Measurements from ENCODE around the gene ARHGAP45. TPM values are rescaled to one million over a fixed set of nuclear protein-coding genes. Genes with fewer than 3 reads are reported as not detected.
A peak's percentile ranks its signal among the peaks of the same experiment; 100 is the strongest.

The ARHGAP45 gene
- total RNA-seq, 1 donor from 2014 or later = 26.2 TPM

DNA sequence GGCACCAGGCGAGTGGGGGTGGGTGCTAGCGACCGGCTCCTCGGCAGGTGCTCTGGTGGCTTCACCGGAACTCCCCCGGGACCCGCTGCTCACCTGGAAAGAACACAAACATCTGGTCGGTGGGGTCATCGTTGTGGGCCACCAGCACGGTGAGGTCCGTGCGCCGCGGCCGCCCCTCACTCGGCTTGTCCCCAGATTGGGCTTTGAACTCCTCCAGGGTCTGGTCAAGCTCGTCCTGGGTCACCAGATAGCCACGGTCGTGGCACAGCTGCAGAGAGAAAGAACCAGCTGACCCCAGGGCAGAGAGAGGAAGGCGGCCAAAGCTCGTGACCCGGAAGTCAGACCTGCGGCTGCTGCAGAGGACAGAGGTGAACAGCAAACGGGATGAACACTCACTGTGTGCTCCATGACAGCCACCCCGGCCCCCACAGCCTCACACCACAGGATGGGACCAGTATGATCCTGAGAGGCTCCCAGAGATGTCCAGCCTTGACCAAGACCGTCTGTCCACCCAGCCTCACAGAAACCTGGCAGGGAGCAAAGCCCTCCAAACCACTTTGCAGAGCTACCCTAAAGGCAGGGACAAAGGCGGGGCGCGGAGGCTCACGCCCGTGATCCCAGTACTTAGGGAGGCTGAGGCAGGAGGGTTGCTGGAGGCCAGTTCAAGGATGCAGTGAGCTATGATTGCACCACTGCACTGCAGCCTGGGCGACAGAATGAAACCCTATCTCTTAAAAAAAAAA is 27.0 kb downstream of the ARHGAP45 start:
- no peak for ATAC-seq
- intact Hi-C loops (cut with DNase I) = loop anchor here (5.0 kb wide), 1 partner anchor 57 kb away; no protein-coding TSS in a partner anchor

DNA sequence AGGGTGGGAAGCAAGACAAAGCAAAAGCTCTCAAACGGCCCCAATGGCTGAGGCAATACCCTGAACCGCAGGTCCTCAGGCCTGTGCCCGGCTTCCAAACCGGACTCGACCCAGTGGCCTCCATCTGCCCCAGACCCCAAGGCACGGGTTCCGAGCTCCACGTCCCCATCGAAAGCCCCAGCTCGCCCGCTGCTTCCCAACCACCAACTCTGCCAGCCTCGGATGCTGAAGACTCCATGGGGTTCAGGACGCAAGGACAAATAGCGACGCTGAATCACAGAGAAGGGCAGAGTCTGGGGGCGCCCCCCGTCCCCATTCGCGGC is 27.6 kb downstream of the ARHGAP45 start:
- ATAC-seq (no peak), DNase-seq (ENCODE audit: low spot score) (no peak)
- intact Hi-C loops (cut with DNase I) = loop anchor here (5.0 kb wide), 1 partner anchor 57 kb away; no protein-coding TSS in a partner anchor

More for the DNA sequence above, 27.0 kb downstream of the ARHGAP45 start:
- DNase-seq (ENCODE audit: low spot score) = peak; percentile 69

GRCh38 chr19:1094978-1095701 is 28.2 kb downstream of the ARHGAP45 start, which contains the start of gene POLR2E:
POLR2E (minus strand) TSS chr19:1095375; CDS start chr19:1095315, 60 bp downstream.
- intact Hi-C loops (cut with DNase I) = loop anchor here (5.0 kb wide), 1 partner anchor 58 kb away; no protein-coding TSS in a partner anchor
- peak; percentile 94 for ATAC-seq
- DNase-seq (ENCODE audit: low spot score) = peak; percentile 99

GRCh38 chr19:1097810-1098176 is 30.8 kb downstream of the ARHGAP45 start:
- ATAC-seq (no peak), DNase-seq (ENCODE audit: low spot score) (no peak)
- intact Hi-C loops (cut with DNase I) = no loop called here

GRCh38 chr19:1098177-1099051 is 31.4 kb downstream of the ARHGAP45 start:
- intact Hi-C loops (cut with DNase I) = no loop called here
- no peak for DNase-seq (ENCODE audit: low spot score)
- no peak for ATAC-seq

GRCh38 chr19:1101337-1101698 is 34.4 kb downstream of the ARHGAP45 start:
- intact Hi-C loops (cut with DNase I) = no loop called here
- DNase-seq (ENCODE audit: low spot score) (no peak), ATAC-seq (peak; percentile 18)

DNA sequence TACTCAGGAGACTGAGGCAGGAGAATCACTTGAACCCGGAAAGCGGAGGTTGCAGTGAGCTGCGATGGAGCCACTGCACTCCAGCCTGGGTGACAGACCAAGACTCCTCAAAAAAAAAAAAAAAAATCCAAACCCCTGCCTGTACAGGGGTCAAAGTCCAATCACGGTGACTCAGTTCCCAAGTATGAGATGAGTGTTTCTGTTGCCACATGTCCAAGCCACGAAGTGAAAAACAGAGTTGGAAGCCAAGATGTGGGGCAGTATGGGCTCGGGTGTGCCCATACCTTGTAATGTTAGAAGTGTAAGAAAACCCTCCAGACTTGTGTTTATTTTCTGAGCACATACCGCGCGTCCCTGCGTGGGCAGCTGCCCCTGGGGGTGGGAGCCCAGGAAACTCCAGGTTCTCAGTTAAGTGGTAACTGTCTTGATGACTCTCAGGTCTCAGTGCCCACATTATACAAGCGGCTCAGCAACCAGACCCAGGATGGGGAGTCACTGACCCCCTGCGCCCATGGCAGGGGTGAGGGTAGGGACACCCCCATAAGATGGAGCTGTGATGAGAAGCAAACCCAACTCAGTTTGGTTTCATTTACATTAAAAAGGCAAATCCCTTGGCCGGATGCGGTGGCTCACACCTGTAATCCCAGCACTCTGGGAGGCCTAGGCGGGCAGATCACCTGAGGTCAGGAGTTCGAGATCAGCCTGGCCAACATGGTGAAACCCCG is 35.6 kb downstream of the ARHGAP45 start:
- DNase-seq (ENCODE audit: low spot score) (no peak), ATAC-seq (peak; percentile 53)
- intact Hi-C loops (cut with DNase I) = no loop called here

DNA sequence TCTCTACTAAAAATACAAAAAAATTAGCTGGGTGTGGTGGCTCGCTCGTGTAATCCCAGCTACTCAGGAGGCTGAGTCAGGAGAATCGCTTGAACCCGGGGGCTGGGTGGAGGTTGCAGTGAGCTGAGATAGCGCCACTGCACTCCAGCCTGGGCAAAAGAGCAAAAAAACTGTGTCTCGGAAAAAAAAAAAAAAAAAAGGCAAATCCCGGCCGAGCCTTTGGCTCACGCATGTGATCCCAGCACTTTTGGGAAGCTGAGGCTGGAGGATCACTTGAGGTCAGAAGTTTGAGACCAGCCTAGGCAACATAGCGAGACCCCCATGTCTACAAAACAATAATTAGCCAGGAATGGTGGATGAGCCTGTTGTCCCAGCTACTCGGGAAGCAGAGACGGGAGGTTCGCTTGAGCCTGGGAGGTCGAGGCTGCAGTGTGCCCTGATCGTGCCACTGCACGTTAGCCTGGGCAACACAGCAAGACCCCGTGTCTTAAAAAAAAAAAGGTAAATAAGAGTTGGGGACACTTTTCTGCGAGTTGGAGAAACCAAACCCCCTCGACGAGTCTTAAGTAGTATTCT is 36.3 kb downstream of the ARHGAP45 start:
- intact Hi-C loops (cut with DNase I) = no loop called here
- ATAC-seq (no peak), DNase-seq (ENCODE audit: low spot score) (no peak)

DNA sequence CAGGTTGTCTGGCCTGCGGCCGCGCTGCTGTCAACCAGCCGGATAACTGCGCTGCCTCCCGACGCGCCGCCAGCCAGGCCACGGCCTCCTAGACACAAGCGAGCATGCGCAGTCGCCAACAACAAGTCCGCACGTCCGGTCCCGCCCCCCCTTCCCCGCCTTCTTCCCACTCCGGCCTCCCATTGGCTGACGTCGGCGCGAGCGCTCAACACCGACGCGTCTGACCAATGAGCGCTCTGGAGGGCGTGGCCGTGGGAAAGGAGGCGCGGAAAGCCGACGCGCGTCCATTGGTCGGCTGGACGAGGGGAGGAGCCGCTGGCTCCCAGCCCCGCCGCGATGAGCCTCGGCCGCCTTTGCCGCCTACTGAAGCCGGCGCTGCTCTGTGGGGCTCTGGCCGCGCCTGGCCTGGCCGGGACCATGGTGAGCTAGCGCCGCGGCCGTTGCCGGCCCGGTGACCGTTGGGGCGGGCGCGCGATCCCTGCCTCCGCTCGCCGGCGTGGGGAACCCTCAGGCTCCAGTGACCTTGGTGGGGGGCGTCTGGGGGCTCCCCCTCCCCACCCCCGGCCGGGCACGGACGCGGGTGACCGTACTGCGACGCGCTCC is 36.8 kb downstream of the ARHGAP45 start, which contains the start of gene GPX4:
TSS of gene GPX4 (plus strand) at position 287 of the 603 bp plus-strand sequence. CDS start at position 337, 50 bp downstream.
- ATAC-seq = peak; percentile 87
- intact Hi-C loops (cut with DNase I) = no loop called here
- DNase-seq (ENCODE audit: low spot score) = peak; percentile 100

DNA sequence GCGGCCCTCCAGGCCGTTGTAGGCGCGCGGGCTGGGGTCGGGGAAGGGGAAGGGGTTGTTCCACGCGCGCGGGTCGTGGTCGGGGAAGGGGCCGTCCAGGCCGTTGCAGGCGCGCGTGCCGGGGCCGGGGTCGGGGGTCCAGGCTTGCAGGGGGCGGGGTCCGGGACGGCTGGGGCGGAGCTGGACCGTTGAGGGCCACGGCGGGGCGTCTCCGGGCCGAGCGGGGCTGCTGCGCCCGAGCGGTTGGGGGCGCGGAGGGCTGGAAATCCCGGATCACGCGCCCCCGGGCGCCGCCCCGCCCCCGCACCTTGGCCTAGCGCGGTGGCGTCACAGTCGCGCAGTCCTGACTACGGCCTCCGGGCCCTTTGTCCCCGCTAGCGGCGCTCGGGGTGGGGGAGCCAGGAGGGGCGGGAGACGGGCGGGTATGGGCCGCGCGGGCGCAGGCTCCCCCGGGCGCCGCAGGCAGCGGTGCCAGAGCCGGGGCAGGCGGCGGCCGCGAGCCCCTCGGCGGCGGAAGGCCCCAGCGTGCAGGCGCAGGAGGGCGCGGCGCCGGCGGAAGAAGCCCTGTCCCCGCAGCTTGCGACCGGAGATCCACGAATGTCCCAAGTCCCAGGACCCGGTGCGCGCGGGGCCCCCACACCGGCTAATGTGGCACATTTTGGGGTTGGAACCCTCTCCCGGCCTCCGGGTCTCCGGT is 37.5 kb downstream of the ARHGAP45 start:
- ATAC-seq (no peak), DNase-seq (ENCODE audit: low spot score) (peak; percentile 90)
- intact Hi-C loops (cut with DNase I) = no loop called here

GRCh38 chr19:1105008-1105872 is 38.3 kb downstream of the ARHGAP45 start:
- intact Hi-C loops (cut with DNase I) = no loop called here
- DNase-seq (ENCODE audit: low spot score) = no peak
- ATAC-seq = no peak

DNA sequence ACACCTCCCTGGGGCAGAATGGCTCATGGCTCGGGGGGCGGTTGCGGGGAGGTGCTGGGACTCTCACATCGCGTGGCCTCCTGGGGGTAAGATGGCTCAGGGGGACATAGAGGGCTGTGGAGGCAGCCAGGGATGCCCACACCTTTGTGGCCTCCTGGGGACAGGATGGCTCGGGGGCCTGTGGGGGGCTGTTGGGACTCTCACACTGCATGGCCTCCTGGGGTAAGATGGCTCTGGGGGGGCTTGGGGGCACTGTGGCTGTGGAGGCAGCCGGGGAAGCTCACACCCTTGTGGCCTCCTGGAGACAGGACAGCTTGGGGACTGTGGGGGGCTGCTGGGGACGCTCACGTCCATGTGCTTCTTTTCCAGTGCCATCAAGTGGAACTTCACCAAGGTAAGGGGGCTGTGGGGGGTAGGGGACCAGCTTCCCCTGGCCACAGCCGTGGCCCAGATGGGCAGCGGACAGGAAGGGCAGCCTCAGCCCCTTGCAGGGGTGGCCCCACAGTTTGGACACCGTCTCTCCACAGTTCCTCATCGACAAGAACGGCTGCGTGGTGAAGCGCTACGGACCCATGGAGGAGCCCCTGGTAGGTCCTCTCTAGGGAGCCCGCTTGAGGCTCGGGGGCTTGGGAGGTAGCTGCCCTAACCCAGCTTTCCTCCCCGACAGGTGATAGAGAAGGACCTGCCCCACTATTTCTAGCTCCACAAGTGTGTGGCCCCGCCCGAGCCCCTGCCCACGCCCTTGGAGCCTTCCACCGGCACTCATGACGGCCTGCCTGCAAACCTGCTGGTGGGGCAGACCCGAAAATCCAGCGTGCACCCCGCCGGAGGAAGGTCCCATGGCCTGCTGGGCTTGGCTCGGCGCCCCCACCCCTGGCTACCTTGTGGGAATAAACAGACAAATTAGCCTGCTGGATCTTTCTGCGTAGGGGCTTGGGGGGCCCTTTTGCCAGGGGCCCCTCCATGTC is 39.2 kb downstream of the ARHGAP45 start:
- DNase-seq (ENCODE audit: low spot score) (no peak), ATAC-seq (no peak)
- intact Hi-C loops (cut with DNase I) = no loop called here

DNA sequence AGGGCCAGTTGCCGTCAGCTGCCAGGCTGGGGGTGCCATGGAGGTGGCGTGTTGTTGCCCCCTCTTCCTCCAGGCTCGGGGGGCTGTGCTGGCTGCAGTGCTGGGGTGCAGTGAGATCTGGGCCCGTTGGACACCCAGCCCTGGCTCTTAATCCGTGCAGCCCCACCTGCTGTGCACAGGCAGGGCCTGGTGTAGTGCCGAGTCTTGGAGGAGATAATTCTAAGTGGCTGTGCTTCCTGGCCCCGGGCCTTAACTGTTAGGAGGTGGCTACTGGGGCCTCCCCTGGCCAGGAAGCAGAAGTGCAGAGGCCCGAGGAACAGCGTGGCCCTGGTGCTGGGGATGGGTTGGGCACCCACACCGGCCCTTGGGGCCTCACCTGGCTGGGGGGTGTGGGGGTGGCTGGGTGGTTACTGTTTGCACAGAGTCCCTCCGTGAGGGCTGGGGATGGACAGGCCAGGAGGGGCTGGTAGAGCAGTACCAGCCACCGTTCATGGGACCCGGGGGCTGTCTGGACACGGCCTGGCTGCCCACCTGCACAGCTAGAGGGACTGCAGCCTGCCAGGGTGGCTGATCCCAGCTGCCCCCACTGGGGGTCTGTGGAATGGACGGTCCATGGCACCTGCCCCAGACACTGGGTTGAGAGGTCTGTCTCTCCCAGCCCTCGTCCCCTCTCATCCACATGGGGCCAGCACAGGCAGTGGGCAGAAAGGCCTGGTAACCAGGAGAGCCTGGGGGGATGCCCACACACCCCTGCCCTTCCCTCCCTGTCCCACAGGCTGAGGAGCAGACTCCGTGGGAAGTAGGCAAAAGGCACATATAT is 40.1 kb downstream of the ARHGAP45 start:
- no peak for DNase-seq (ENCODE audit: low spot score)

DNA sequence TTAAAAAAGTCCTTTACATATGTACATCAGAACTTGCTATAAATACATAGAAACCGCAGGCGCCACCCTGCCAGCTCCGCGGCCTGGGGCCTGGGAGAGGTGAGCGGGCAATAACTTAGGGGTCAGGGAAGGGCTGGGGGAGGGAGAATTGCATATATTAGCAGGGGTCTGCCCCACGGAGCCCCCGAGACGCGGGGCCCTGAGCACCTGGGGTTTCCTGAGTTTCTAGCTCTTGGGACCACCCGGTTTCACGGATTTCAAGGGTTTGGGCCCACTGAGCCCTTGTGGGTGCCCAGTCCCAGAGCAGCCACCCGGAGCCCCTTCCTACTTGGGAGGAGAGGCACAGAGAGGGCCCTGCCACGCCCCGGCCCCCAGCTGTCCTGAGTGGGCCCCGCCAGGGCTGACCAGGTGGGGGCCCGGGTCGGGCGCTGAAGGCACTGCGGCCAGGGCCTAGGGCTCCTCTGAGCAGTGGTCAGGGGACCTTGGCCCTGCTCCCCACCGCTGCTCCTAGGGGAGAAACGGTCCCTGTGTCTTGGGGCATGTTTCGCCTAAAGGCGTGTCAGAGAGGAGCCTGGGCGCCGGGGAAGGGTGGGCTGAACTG is 40.8 kb downstream of the ARHGAP45 start:
- intact Hi-C loops (cut with DNase I) = no loop called here
- DNase-seq (ENCODE audit: low spot score) (no peak), ATAC-seq (no peak)

More for the DNA sequence above, 40.1 kb downstream of the ARHGAP45 start:
- no peak for ATAC-seq
- intact Hi-C loops (cut with DNase I) = no loop called here

All from sciatic nerve (tissue), 2 donors.